GM18526 (cell line): ENCODE results near the gene SLC38A2.

Experiments
- POLR2A ChIP-seq: IDR thresholded peaks from 3 replicates; pipeline ENCODE4 v1.6.1; 2011; ENCODE audit not compliant: insufficient read length; ENCODE audit errors: extremely low read depth

Gene SLC38A2

DNA sequence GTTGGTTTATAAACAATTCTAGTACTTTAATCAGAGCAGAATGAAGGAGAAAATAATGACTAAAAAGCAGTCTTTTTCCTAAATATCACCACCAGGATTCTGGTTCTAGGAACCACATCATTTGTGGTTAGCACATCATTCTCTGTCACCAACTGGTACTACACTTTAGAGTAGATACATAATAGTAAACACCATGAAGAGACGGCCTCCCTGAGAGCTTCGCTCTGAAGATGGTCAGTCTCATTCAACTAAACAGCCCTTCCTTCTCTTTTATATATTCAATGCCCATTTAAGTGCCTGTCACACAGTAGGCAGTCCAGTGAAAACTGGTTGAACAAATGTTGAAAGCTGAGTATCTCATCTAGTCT, 10.9 kb downstream of the SLC38A2 start:
- TF ChIP-seq POLR2A = no peak

DNA sequence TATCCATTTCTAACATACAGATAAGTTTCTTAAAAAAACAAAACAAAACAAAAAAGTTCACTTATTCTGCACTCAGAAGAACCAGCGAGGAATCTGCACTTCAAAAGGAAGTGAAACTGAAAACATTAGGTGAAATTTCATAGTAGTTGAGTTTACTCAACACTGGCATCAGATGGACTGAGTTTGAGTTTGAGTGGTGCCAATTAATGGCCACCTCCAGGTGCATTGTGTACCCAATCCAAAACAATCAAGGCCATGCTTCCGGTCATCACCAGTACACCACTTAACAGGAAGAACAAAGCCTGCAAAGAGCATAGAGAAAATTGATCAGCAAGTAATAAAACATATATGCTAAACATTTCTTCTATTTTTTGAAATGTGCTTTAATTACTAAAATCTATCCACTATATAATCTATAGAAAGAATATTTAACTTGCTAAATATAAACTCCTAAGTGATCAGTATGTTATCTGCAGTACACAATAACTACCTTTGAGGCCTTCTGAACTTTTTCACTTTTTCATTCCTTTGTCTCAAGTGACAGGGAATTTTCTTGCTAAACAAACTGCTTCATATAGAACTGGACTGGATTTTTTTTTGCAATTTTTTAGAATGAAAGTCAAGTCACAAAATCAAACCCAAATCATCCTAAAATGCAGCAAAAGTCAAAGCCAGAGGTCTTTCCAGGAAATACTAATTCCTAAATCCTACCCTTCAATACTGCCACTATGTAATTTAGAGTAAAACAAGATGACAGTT, 11.5 kb downstream of the SLC38A2 start:
- TF ChIP-seq POLR2A = no peak

DNA sequence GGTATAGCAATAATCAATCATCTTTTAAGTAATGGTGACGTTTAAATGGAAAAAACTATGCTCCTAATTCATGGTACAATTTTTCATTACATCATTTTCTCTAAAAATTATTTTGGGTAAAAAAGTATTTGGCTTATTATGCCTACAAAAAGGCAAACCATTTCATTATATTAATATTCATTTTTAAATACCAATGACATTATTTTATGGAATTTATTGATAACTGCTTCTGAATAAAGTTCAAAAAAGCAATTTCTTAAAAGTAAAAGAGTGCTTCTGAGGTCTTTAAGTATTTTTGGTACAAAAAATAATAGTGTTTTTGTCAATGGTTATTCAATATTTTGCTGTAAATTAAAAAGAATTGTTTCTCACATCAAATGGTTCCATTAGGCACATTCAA, 12.2 kb downstream of the SLC38A2 start:
- no peak for TF ChIP-seq POLR2A

DNA sequence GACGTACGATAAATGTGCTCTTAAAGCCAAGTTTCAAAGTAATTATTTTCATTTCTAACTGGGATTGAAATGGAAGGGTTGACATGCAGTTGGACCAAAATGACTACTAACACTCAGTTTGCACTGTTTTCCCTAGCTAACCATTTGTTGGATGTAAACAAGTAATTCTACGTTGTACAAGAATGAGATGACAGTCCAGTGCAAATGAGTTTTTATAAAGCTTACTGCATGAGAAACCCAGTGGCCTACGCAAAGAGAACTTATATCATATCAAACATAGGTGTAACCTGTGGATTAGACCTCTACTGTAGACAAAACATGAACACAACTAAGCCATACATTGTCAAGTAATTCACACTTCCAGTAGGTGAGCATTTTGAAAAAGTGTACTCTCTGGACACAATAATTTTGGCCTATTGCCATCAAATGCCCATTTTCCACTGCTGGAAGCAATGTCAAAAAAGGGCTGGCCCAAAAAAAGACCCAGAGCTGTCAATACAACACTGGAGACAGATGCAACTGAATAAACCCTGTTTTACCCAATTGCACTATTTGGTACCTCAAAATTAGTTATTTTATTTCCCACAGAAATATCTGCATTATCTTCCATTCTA, 12.8 kb downstream of the SLC38A2 start:
- TF ChIP-seq POLR2A = no peak

DNA sequence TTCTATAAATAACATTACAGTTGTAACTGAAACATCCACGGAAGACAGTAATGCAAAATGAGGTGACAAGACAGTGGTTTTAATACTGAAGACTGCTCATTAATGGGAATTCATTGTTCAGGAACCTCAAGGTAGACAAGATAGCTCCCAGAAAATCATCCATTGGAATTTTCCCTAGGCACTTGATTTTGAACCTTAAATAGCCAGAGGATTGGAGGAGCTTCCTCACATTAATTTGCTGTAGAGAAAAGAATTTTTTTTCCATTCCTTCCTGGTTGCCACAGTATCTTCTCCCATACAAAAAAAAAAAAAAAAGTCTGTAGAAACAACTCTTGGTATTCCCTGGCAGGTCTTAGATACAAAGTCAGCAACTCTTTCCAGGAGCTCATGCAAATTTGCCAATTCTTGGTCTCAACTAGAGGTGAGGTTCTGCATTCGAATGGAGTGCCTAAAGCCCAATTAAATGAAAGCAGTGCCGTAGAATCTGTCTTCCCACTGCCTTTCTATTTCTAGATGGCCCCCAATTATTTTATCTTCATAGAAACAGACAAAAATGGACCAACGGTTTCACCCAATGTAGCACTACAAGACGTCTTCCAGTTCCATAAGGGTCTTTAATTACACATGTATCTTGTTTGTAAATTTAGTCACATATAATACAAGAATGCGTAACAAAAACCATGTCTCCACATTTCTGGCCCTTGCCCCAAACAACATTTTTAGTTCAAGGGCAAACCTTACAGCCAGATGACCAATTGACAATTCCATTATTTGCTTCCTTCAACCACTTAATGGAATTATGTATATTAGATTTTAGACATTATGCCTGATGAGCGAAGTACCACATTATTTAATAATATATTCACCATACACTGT, 13.5 kb downstream of the SLC38A2 start:
- no peak for TF ChIP-seq POLR2A

DNA sequence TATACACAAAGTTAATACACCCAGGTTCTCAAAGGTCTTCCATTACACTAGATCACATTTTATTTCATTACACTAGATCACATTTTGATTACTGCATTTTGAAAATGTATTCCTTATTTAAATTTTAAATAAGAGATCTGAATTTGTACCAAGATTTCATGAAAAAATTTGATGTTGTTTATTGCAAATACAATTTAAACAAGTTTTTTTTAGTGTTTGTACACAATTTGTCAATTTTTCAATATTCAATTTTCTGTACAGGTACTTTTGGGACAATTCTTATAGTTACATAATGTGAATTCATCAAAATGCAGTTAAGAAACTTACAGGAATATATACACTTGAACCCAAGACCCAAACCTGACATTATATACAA, 14.3 kb downstream of the SLC38A2 start:
- no peak for TF ChIP-seq POLR2A

DNA sequence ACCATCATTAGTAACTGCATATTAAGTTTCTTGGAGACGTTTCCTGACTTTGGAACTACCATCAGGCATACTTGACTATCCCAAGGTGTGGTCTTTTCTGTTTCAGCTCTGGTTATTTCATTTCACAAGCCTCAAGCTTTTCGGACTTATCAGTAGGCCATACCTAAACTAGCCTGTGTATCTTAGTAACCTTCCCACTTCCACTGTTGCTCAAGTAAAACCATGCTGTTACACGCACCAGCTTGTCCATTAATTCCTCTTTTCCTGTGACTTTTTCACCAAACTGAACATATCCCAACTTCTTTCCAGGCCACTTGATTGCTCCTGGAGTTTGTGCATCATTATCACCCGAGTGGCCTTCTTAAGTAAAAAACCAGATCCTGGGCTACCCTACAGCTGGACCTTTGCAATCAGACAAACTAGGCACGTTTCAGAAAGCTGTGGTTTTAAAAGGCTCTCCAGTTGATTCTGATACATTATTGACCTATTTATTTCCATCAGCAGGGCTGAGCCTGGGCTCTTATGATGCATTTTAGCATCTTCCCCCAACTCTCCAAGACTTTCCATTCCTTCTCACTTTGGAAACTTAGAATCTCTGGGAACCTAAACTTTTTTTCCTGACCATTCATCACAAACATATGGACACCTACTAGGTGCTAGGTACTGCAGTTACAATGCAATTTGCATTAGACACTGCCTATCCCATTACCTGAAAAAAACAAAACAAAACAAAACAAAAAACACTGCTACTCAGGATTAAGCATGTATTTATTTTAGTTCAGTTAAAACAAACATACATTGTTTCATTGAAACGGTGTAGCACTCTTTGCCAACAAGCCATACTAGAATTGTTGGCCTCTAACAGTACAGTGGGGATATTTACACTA, 14.9 kb downstream of the SLC38A2 start:
- TF ChIP-seq POLR2A = no peak

DNA sequence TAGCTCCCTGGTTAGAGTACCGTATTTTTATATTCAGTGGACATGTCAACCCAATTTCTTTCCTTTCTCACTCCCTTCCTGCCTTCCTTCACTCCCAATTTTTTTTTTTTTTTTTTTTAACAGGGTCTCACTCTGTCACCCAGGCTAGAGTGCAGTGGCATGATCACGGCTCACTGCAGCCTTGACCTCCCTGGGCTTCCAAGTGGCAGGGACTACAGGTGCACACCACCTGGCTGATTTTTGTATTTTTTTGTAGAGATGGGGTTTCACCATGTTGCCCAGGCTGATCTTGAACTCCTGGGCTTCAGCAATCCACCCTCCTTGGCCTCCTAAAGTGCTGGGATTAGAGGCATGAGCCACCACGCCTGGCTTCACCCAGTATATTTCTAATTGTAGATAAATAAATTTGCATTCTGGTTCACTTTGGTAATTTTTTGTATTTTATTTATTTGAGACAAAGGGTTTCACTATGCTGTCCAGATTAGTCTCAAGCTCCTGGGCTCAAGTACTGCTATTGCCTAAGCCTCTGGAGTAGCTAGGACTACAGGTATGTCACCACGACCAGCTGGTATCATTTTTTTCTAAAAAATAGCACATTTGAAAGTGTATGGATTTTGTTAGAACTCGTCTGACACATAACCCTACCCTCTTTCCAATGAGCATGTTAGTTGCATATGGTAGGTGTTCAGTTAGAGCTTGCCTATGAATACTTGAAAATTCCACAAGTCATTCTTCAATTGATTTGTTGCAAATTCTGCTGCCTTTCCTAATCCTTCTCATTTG, 15.7 kb downstream of the SLC38A2 start:
- TF ChIP-seq POLR2A = no peak

DNA sequence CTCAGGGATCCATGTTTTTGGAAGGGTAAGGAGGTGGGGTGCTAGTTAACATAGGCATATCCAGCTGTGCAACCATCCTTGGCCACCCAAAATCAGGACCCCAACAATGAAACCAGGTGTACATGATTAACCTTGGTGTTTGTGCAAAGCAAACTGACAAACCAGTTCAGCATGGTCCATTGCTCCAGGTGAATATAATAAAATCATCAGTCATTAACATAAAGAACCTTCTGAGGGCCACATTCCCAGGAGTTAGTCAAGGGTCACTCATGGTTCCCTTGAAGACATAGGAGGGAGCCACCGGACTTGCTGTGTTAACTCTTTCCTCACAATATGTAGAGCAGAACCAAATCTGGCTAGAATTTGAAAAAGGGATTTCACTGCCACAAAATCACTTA, 17.8 kb downstream of the SLC38A2 start:
- no peak for TF ChIP-seq POLR2A

DNA sequence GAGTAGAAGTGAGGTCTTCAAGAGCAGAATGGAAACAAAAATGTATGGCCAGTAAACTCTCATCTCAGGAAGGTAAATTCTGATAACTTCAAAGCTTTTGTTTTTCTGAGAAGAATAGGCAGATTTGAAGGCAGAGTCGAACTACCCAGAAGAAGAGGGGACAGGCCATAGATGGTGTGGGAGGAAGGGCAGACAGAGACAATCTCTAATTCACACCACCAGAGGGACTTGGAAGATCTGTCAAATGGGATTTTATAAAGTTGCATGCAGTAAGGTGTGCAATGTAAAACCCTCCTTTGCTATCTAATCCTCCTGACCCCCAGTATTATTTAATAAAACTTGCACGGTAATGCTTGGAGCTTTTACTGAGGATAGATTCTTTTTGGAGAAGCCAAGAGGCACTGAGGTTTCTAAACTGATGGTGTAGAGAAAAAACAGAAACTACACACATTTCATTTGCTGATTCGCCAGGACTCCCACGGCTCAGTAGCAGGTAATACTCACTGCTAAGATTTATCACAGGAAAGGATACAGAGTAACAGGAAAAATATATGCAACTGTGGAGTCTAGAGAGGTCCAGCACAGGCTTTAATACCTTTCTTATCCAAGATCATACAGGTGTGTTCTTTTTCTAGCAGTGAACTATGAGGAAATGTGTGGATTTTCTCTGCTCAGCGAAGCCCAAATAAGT, 18.3 kb downstream of the SLC38A2 start:
- no peak for TF ChIP-seq POLR2A

DNA sequence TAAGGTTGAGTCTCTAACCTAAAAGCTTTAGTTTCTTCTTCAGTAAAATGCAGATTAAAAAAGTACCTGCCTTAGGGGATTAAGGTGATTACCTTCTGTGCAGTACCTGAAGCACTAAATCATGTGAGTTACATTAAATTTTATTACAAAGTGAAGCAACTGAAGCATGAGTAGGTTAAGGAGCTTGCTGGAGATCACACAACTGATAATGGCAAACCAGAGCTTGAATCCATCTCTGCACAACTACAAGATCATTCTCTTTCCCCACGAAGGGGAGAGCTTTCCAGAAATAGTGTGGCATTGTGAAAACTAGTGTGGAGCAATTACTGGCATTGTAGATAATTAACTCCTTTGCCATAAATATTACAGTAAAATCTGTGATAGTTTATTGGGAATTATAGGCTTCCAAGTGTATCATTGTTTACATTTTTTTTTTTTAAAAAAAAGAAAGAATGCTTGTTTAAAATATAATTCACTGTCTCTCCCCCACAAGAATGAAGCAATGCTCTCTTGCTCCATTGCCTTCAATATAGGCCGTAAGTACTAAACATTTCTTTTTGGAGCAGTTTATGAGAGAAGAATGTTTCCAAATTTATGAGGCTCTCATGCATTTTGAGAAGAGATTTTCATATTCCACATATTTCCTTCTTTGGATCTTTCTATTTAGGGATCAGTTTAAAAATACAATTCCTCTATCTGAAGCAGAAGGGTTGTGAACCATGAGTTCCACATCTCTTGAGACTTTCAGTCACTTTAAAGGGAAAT, 20.5 kb downstream of the SLC38A2 start:
- no peak for TF ChIP-seq POLR2A

DNA sequence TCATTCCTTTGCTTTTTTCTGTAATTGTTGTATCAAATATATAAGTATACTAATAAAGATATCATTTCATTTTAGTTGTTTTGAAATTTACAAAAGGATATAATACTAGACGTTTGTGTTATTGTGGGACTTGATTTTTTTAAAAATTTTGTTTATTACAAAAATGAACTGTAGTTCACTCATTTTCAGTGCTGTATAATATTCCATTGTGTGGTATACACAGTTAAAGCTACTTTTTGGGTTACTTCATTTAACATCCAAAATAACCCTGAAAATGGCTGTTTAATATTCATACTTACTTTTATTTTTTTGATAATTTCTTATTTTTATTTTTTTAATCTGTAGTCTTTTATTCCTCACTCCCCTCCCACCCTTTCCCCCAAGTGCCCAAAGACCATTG, 21.4 kb downstream of the SLC38A2 start:
- no peak for TF ChIP-seq POLR2A

DNA sequence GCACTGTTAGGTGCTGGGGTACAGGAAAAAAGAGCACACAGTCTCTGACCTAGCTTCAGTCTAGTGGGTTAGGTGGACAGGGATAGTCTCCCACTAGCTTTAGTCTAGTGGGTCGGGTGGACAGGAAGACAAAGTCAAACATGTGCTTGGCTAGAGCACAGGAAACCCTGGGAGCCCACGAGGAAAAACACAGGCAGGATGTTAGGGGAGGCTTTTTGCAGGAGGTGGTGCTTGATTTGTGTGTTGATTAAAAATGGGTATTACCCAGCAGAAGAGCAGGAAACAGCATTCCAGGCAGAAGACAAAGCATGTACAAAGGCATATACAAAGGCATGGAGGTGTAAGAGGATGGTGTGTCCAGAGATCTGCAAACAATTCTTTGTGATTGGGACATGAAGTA, 23.3 kb downstream of the SLC38A2 start:
- no peak for TF ChIP-seq POLR2A
